Fibroblast of the conjunctiva (primary cell): ENCODE measurements around the gene CAMKK1.

ENCODE experiments used
- DNase-seq: peaks from one replicate; pipeline ENCODE4 v3.0.0-alpha.2; 2010; ENCODE audit warnings: low read depth

The CAMKK1 gene

GRCh38 chr17:3917391-3917931 lies 24.6 kb upstream of the CAMKK1 start:
- no peak for DNase-seq

GRCh38 chr17:3916825-3917224 lies 24.0 kb upstream of the CAMKK1 start:
- no peak for DNase-seq

- no peak for DNase-seq
Measured at GRCh38 chr17:3915995-3916696, 23.3 kb upstream of the CAMKK1 start, which contains the start of gene P2RX1. Gene P2RX1, minus strand, starts transcription at chr17:3916465. Its CDS starts 240 bp downstream, at chr17:3916225.

- DNase-seq = no peak
Measured at GRCh38 chr17:3915581-3915994, 22.7 kb upstream of the CAMKK1 start.

GRCh38 chr17:3914312-3914670 lies 21.4 kb upstream of the CAMKK1 start:
- no peak for DNase-seq

GRCh38 chr17:3913531-3914311 lies 20.9 kb upstream of the CAMKK1 start:
- no peak for DNase-seq

- no peak for DNase-seq
Measured at GRCh38 chr17:3912827-3913226, 20.0 kb upstream of the CAMKK1 start.

GRCh38 chr17:3911271-3912053 lies 18.6 kb upstream of the CAMKK1 start:
- DNase-seq = no peak

- DNase-seq = no peak
Measured at GRCh38 chr17:3910420-3911270, 17.8 kb upstream of the CAMKK1 start.

GRCh38 chr17:3909257-3909656 lies 16.4 kb upstream of the CAMKK1 start:
- no peak for DNase-seq

GRCh38 chr17:3907483-3908216 lies 14.8 kb upstream of the CAMKK1 start:
- DNase-seq = no peak

GRCh38 chr17:3906881-3907280 lies 14.0 kb upstream of the CAMKK1 start:
- no peak for DNase-seq

- no peak for DNase-seq
Measured at GRCh38 chr17:3905017-3905520, 12.2 kb upstream of the CAMKK1 start.

- DNase-seq = no peak
Measured at GRCh38 chr17:3904501-3904900, 11.6 kb upstream of the CAMKK1 start.

- no peak for DNase-seq
Measured at GRCh38 chr17:3903881-3904290, 11.0 kb upstream of the CAMKK1 start.

GRCh38 chr17:3903051-3903825 lies 10.4 kb upstream of the CAMKK1 start:
- no peak for DNase-seq

- no peak for DNase-seq
Measured at GRCh38 chr17:3900646-3901045, 7.8 kb upstream of the CAMKK1 start.

GRCh38 chr17:3897731-3898130 lies 4.9 kb upstream of the CAMKK1 start:
- no peak for DNase-seq

GRCh38 chr17:3896968-3897235 lies 4.0 kb upstream of the CAMKK1 start:
- DNase-seq = no peak
